Measurements from ENCODE around the gene CLEC17A. TPM values are rescaled to one million over a fixed set of nuclear protein-coding genes. Genes with fewer than 3 reads are reported as not detected.

Gene CLEC17A
- total RNA-seq, 4 donors from 2014 or later: 1.3 to 12.4 TPM; not detected in 2

GRCh38 chr19:14571695-14572490 lies 11.0 kb upstream of the CLEC17A start, which contains the start of gene NDUFB7:
TSS of gene NDUFB7 (minus strand) at chr19:14572066. CDS start at chr19:14572000, 66 bp downstream.
- TF ChIP-seq CTCF (IDR thresholded peaks at IDR 0.05): peak; percentile 50 to 88 (median 74)
- TF ChIP-seq POLR2A (IDR thresholded peaks at IDR 0.05): peak; percentile 58 to 64
- no peaks in the 10 kb centered on the region for H3K9me3 ChIP-seq
- H3K4me1 ChIP-seq: peaks cover 0 to 31% (median 14%) of the 10 kb centered on the region in 4 donors
- peak within 1 kb of the TSS; percentile 62 to 91 (median 82) for H3K27ac ChIP-seq
- H3K36me3 ChIP-seq: peaks cover 0 to 2% (median 0%) of the 10 kb centered on the region in 3 donors
- no peaks in the 10 kb centered on the region for H3K27me3 ChIP-seq
- peak within 1 kb of the TSS; percentile 64 to 96 (median 80) for H3K4me3 ChIP-seq
- DNase-seq: peak; percentile 89 to 96 (median 91)

GRCh38 chr19:14575428-14575980 lies 7.4 kb upstream of the CLEC17A start:
- H3K27me3 ChIP-seq: no peaks in the 10 kb centered on the region
- peaks cover 0 to 15% (median 13%) of the 10 kb centered on the region in 4 donors for H3K4me1 ChIP-seq
- no peaks in the 10 kb centered on the region for H3K36me3 ChIP-seq
- no peaks in the 10 kb centered on the region for H3K9me3 ChIP-seq
- no peak overlapping the region for H3K4me3 ChIP-seq
- TF ChIP-seq CTCF (IDR thresholded peaks at IDR 0.05) (no peak), POLR2A (IDR thresholded peaks at IDR 0.05) (no peak)
- H3K27ac ChIP-seq: peak overlapping the region in 1 of 4 donors; percentile 71
- no peak for DNase-seq

- TF ChIP-seq CTCF (IDR thresholded peaks at IDR 0.05) (no peak), POLR2A (IDR thresholded peaks at IDR 0.05) (no peak)
- no peaks in the 10 kb centered on the region for H3K9me3 ChIP-seq
- H3K36me3 ChIP-seq: no peaks in the 10 kb centered on the region
- H3K4me1 ChIP-seq: peaks cover 0 to 8% (median 6%) of the 10 kb centered on the region in 4 donors
- H3K27ac ChIP-seq: no peak overlapping the region
- DNase-seq: no peak
- H3K4me3 ChIP-seq: no peak overlapping the region
- H3K27me3 ChIP-seq: no peaks in the 10 kb centered on the region
These were observed 6.5 kb upstream of the CLEC17A start for GRCh38 chr19:14576363-14576762.

- no peaks in the 10 kb centered on the region for H3K27me3 ChIP-seq
- peak overlapping the region in 1 of 4 donors; percentile 69 for H3K27ac ChIP-seq
- H3K36me3 ChIP-seq: no peaks in the 10 kb centered on the region
- DNase-seq: no peak
- TF ChIP-seq CTCF (IDR thresholded peaks at IDR 0.05): no peak
- no peak for TF ChIP-seq POLR2A (IDR thresholded peaks at IDR 0.05)
- no peaks in the 10 kb centered on the region for H3K9me3 ChIP-seq
- H3K4me1 ChIP-seq: peaks cover 0 to 8% (median 6%) of the 10 kb centered on the region in 4 donors
- H3K4me3 ChIP-seq: no peak overlapping the region
These were observed 5.6 kb upstream of the CLEC17A start for GRCh38 chr19:14577264-14577663.

GRCh38 chr19:14577885-14578427 lies 4.9 kb upstream of the CLEC17A start:
- TF ChIP-seq POLR2A (IDR thresholded peaks at IDR 0.05) (no peak), CTCF (IDR thresholded peaks at IDR 0.05) (no peak)
- no peaks in the 10 kb centered on the region for H3K36me3 ChIP-seq
- peaks cover 0 to 8% (median 6%) of the 10 kb centered on the region in 4 donors for H3K4me1 ChIP-seq
- H3K9me3 ChIP-seq: no peaks in the 10 kb centered on the region
- H3K27me3 ChIP-seq: no peaks in the 10 kb centered on the region
- DNase-seq: peak in 1 of 3 donors; percentile 54
- no peak overlapping the region for H3K4me3 ChIP-seq
- H3K27ac ChIP-seq: peak overlapping the region in 1 of 4 donors; percentile 69
